Hepatocyte (in vitro differentiated cells): Measurements from ENCODE around the gene C11orf68. TPM values are rescaled to one million over a fixed set of nuclear protein-coding genes. Genes with fewer than 3 reads are reported as not detected.

Source experiments
- DNase-seq: peaks from one replicate; pipeline ENCODE4 v3.0.0-alpha.2; 2016; ENCODE audit warnings: low spot score
- H2AFZ ChIP-seq: fragments of 200-600 bp; sonication (generic); 2 replicates; pipeline ENCODE4 v1.6.0; 2016; ENCODE audit warnings: antibody characterized with exemption, mild to moderate bottlenecking
- H3K27ac ChIP-seq: fragments of 200-600 bp; sonication (generic); 2 replicates; pipeline ENCODE4 v1.5.1; 2016; ENCODE audit warnings: mild to moderate bottlenecking
- H3K27me3 ChIP-seq: fragments of 200-600 bp; sonication (generic); 2 replicates; pipeline ENCODE4 v1.6.1; 2016
- H3K36me3 ChIP-seq: fragments of 200-600 bp; sonication (generic); replicated peaks from 2 replicates; pipeline ENCODE4 v1.5.1; 2016; ENCODE audit warnings: low read depth; ENCODE audit not compliant: insufficient read depth
- H3K4me1 ChIP-seq: fragments of 200-600 bp; sonication (generic); 2 replicates; pipeline ENCODE4 v1.5.1; 2016; ENCODE audit warnings: mild to moderate bottlenecking, moderate library complexity; ENCODE audit not compliant: insufficient read depth
- H3K4me2 ChIP-seq: fragments of 200-600 bp; sonication (generic); 2 replicates; pipeline ENCODE4 v1.6.0; 2016
- H3K4me3 ChIP-seq: fragments of 200-600 bp; sonication (generic); 2 replicates; pipeline ENCODE4 v1.5.1; 2016; ENCODE audit warnings: mild to moderate bottlenecking
- H3K79me2 ChIP-seq: fragments of 200-600 bp; sonication (generic); 2 replicates; pipeline ENCODE4 v1.6.0; 2017; ENCODE audit warnings: mild to moderate bottlenecking
- H3K9me2 ChIP-seq: fragments of 200-600 bp; sonication (generic); replicated peaks from 2 replicates; pipeline ENCODE4 v1.6.0; 2017; ENCODE audit warnings: mild to moderate bottlenecking; ENCODE audit not compliant: insufficient read depth
- H3K9me3 ChIP-seq: fragments of 200-600 bp; sonication (generic); 2 replicates; pipeline ENCODE4 v1.5.1; 2016; ENCODE audit warnings: low read depth, mild to moderate bottlenecking
- H4K20me1 ChIP-seq: fragments of 200-600 bp; sonication (generic); 2 replicates; pipeline ENCODE4 v1.6.0; 2016; ENCODE audit warnings: mild to moderate bottlenecking; ENCODE audit not compliant: insufficient read depth, poor library complexity, severe bottlenecking
- CTCF ChIP-seq: fragments of 200-600 bp; sonication (generic); IDR thresholded peaks from 2 replicates; pipeline ENCODE4 v1.5.1; 2016; ENCODE audit warnings: antibody characterized with exemption, mild to moderate bottlenecking; ENCODE audit not compliant: poor library complexity
- EZH2 ChIP-seq: fragments of 200-600 bp; sonication (generic); IDR thresholded peaks from 2 replicates; pipeline ENCODE4 v1.6.1; 2016; ENCODE audit warnings: antibody characterized with exemption, mild to moderate bottlenecking, borderline replicate concordance
- EZH2phosphoT487 ChIP-seq: fragments of 200-600 bp; sonication (generic); IDR thresholded peaks from one replicate; pipeline ENCODE4 v1.6.1; 2018; ENCODE audit warnings: antibody characterized with exemption, mild to moderate bottlenecking, low read depth, moderate library complexity; ENCODE audit not compliant: unreplicated experiment, severe bottlenecking
- WGBS: methylation state at CpG from one replicate; pipeline ENCODE4 v1.1.6; 2016; ENCODE audit warnings: low lambda C conversion rate; ENCODE audit errors: missing lambda C conversion rate; 5-methylcytosine and 5-hydroxymethylcytosine counted together
- polyA plus RNA-seq: library from polyadenylated mRNA; unstranded; fragments of >200 nt; fragmentation: Nextera tagmentation; extraction: Ambion mirVana; gene quantifications from 2 replicates; pipeline ENCODE4 v1.2.1, GENCODE V29; 2016
- total RNA-seq: library from RNA; depleted of rRNA; stranded (reverse); fragments of >200 nt; gene quantifications from 2 replicates; pipeline ENCODE4 v1.2.3, GENCODE V29; 2014

Gene C11orf68
- total and polyA plus RNA-seq, 2 experiments from 2014 or later = 26.3 to 59.3 TPM

DNA sequence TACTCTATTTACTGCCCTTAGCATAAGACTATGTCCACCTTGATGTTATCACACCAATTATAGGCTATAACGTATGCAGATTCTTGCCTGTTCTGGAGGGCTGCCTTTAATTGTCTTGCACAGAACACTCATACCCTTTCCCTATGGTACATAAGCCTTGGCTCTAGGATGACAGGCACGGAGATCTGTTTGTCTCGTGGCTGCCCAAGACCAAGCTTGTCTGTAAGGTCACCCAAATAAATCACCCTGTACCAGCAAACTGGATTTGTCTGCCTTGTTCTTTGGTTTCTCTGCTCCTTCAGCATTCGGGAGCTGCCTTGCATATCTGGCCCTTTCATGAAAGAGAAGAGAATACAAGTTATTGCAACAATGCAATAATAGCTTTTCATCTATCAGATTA lies 18.9 kb upstream of the C11orf68 start:
- H3K4me3 ChIP-seq = no peak overlapping the region
- H3K79me2 ChIP-seq = no peaks in the 10 kb centered on the region
- no peak for DNase-seq
- H2AFZ ChIP-seq = no peak overlapping the region
- peaks cover 9% of the 10 kb centered on the region for H3K27me3 ChIP-seq
- H3K27ac ChIP-seq = no peak overlapping the region
- no peak overlapping the region for H3K4me2 ChIP-seq
- H3K9me2 ChIP-seq = no peaks in the 10 kb centered on the region
- no peaks in the 10 kb centered on the region for H3K4me1 ChIP-seq
- no peaks in the 10 kb centered on the region for H4K20me1 ChIP-seq
- no peak for TF ChIP-seq EZH2phosphoT487
- TF ChIP-seq EZH2 = no peak
- TF ChIP-seq CTCF = no peak
- H3K36me3 ChIP-seq = no peaks in the 10 kb centered on the region
- WGBS = 53% methylated on average over 4 of the region's 4 CpGs
- no peaks in the 10 kb centered on the region for H3K9me3 ChIP-seq

DNA sequence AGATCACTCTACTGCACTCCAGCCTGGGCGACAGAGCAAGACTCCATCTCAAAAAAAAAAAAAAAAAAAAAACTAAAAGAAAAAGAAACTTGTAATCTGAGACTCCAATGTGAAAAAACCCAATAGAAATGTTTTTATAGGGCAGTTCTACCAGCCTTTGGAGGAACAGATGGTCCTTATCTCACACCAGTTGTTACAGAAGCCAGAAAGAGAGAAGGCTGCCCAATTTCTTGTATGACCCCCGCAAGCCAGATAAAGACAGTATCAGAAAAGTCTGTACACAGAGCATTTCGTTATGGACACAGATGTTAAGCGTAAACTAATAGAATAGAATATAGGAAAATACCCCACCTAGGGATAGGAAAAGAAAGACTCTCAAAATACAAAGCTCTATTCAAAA lies 15.2 kb upstream of the C11orf68 start:
- Histone ChIP-seq H3K4me1 (no peaks in the 10 kb centered on the region), H3K79me2 (no peaks in the 10 kb centered on the region), H3K36me3 (no peaks in the 10 kb centered on the region), H3K27ac (no peak overlapping the region), H3K9me3 (no peaks in the 10 kb centered on the region), H3K4me2 (no peak overlapping the region), H2AFZ (no peak overlapping the region), H3K4me3 (no peak overlapping the region), H3K27me3 (peaks cover 9% of the 10 kb centered on the region), H4K20me1 (no peaks in the 10 kb centered on the region), H3K9me2 (no peaks in the 10 kb centered on the region)
- no peak for DNase-seq
- TF ChIP-seq EZH2phosphoT487 = no peak
- no peak for TF ChIP-seq CTCF
- 61% methylated on average over 4 of the region's 4 CpGs for WGBS

- DNase-seq = no peak
- no peak overlapping the region for H3K27ac ChIP-seq
- no peaks in the 10 kb centered on the region for H3K36me3 ChIP-seq
- no peaks in the 10 kb centered on the region for H4K20me1 ChIP-seq
- no peaks in the 10 kb centered on the region for H3K9me3 ChIP-seq
- H3K4me2 ChIP-seq = no peak overlapping the region
- no peak overlapping the region for H2AFZ ChIP-seq
- no peaks in the 10 kb centered on the region for H3K9me2 ChIP-seq
- WGBS = 44% methylated on average over 9 of the region's 9 CpGs
- peaks cover 2% of the 10 kb centered on the region for H3K27me3 ChIP-seq
- TF ChIP-seq EZH2 (no peak), EZH2phosphoT487 (no peak), CTCF (no peak)
- no peaks in the 10 kb centered on the region for H3K79me2 ChIP-seq
- H3K4me1 ChIP-seq = no peaks in the 10 kb centered on the region
- no peak overlapping the region for H3K4me3 ChIP-seq
These were observed 13.7 kb upstream of the C11orf68 start for GRCh38 chr11:65932558-65932919.
